Endometrial microvascular endothelial cells (primary cell): ENCODE measurements around the gene IGF2R. TPM values are rescaled to one million over a fixed set of nuclear protein-coding genes. Genes with fewer than 3 reads are reported as not detected.

Experiments used
- in situ Hi-C: cut with HindIII; loops from 2 replicates; pipeline ENCODE4 v1.10.0; 2017; ENCODE audit warnings: low sequenced_read_pairs, low pct_unique_long_range_greater_than_20kb; ENCODE audit errors: inconsistent ontology term
- total RNA-seq: library from RNA; depleted of rRNA; stranded (reverse); fragments of >200 nt; gene quantifications from one replicate; pipeline ENCODE4 v1.2.3, GENCODE V29; 2015; ENCODE audit errors: inconsistent ontology term

The IGF2R gene
- total RNA-seq, 1 donor from 2014 or later = 23.5 TPM

- in situ Hi-C loops = no loop called here
These were observed 65.4 kb downstream of the IGF2R start for GRCh38 chr6:160034036-160034930.

- in situ Hi-C loops = no loop called here
These were observed 66.4 kb downstream of the IGF2R start for GRCh38 chr6:160035241-160035640.

- in situ Hi-C loops = no loop called here
These were observed 66.9 kb downstream of the IGF2R start for GRCh38 chr6:160035693-160036330.

- in situ Hi-C loops = no loop called here
These were observed 67.4 kb downstream of the IGF2R start for GRCh38 chr6:160036331-160036695.

GRCh38 chr6:160036790-160037206 is 67.9 kb downstream of the IGF2R start:
- in situ Hi-C loops = no loop called here

GRCh38 chr6:160038479-160038878 is 69.6 kb downstream of the IGF2R start:
- in situ Hi-C loops = no loop called here

GRCh38 chr6:160039441-160039840 is 70.6 kb downstream of the IGF2R start:
- in situ Hi-C loops = no loop called here

- in situ Hi-C loops = no loop called here
These were observed 71.2 kb downstream of the IGF2R start for GRCh38 chr6:160040055-160040454.

GRCh38 chr6:160040527-160041264 is 71.8 kb downstream of the IGF2R start:
- in situ Hi-C loops = no loop called here

- in situ Hi-C loops = no loop called here
These were observed 72.7 kb downstream of the IGF2R start for GRCh38 chr6:160041608-160042007.

- in situ Hi-C loops = no loop called here
These were observed 73.3 kb downstream of the IGF2R start for GRCh38 chr6:160042014-160042773.

GRCh38 chr6:160042788-160043301 is 74.0 kb downstream of the IGF2R start:
- in situ Hi-C loops = no loop called here

GRCh38 chr6:160043784-160044183 is 74.9 kb downstream of the IGF2R start:
- in situ Hi-C loops = no loop called here

- in situ Hi-C loops = no loop called here
These were observed 75.8 kb downstream of the IGF2R start for GRCh38 chr6:160044687-160045086.

GRCh38 chr6:160048471-160048870 is 79.6 kb downstream of the IGF2R start:
- in situ Hi-C loops = no loop called here

GRCh38 chr6:160049346-160049745 is 80.5 kb downstream of the IGF2R start:
- in situ Hi-C loops = no loop called here

- in situ Hi-C loops = no loop called here
These were observed 81.1 kb downstream of the IGF2R start for GRCh38 chr6:160050022-160050421.

GRCh38 chr6:160051390-160051789 is 82.5 kb downstream of the IGF2R start:
- in situ Hi-C loops = no loop called here

- in situ Hi-C loops = no loop called here
These were observed 85.4 kb downstream of the IGF2R start for GRCh38 chr6:160054271-160054670.
